IPS DF 4.7 (cell line): ENCODE results near the gene PREX1.
"Not testable (repeated sequence)": the region's sequence is repeated elsewhere in the genome, so short reads cannot be mapped to it uniquely, and the experiment has no call there.

Source experiments
- DNase-seq: peaks from one replicate; pipeline ENCODE4 v3.0.0-alpha.2; 2013; ENCODE audit warnings: low spot score; ENCODE audit errors: extremely low read depth

The PREX1 gene

GRCh38 chr20:48779435-48779834, 48.4 kb downstream of the PREX1 start:
- no peak for DNase-seq

- DNase-seq = no peak
These were observed 50.0 kb downstream of the PREX1 start for GRCh38 chr20:48777821-48778220.

- DNase-seq = no peak
These were observed 50.8 kb downstream of the PREX1 start for GRCh38 chr20:48777005-48777404.

- no peak for DNase-seq
These were observed 51.5 kb downstream of the PREX1 start for GRCh38 chr20:48776306-48776705.

- not testable (repeated sequence) for DNase-seq
These were observed 52.3 kb downstream of the PREX1 start for GRCh38 chr20:48775545-48775944.

GRCh38 chr20:48774696-48775095, 53.1 kb downstream of the PREX1 start:
- no peak for DNase-seq

GRCh38 chr20:48773837-48774418, 53.9 kb downstream of the PREX1 start:
- DNase-seq = no peak

- no peak for DNase-seq
These were observed 55.4 kb downstream of the PREX1 start for GRCh38 chr20:48772183-48772976.

- no peak for DNase-seq
These were observed 56.3 kb downstream of the PREX1 start for GRCh38 chr20:48771542-48771941.

GRCh38 chr20:48770700-48771442, 56.9 kb downstream of the PREX1 start:
- no peak for DNase-seq

- no peak for DNase-seq
These were observed 58.5 kb downstream of the PREX1 start for GRCh38 chr20:48769069-48769983.

- DNase-seq = no peak
These were observed 60.5 kb downstream of the PREX1 start for GRCh38 chr20:48766961-48767960.

GRCh38 chr20:48766205-48766604, 61.6 kb downstream of the PREX1 start:
- no peak for DNase-seq

GRCh38 chr20:48765359-48765758, 62.4 kb downstream of the PREX1 start:
- DNase-seq = no peak

GRCh38 chr20:48763216-48763914, 64.4 kb downstream of the PREX1 start:
- no peak for DNase-seq

GRCh38 chr20:48761874-48762273, 65.9 kb downstream of the PREX1 start:
- DNase-seq = no peak

- DNase-seq = no peak
These were observed 66.6 kb downstream of the PREX1 start for GRCh38 chr20:48761023-48761785.

- DNase-seq = no peak
These were observed 67.3 kb downstream of the PREX1 start for GRCh38 chr20:48760403-48760983.
